HG02571 (cell line): Measurements from ENCODE around the gene MYO19.
"Not testable (repeated sequence)": the region's sequence is repeated elsewhere in the genome, so short reads cannot be mapped to it uniquely, and the experiment has no call there.

Experiments
- ATAC-seq: cut with Tn5 transposase; IDR thresholded peaks from one replicate; pipeline ENCODE4 v1.9.1; 2021; ENCODE audit warnings: mild to moderate bottlenecking, moderate library complexity; ENCODE audit not compliant: unreplicated experiment

Gene MYO19

GRCh38 chr17:36468903-36469635 is 65.6 kb downstream of the MYO19 start:
- no peak for ATAC-seq

GRCh38 chr17:36464765-36465088 is 69.9 kb downstream of the MYO19 start:
- no peak for ATAC-seq

- ATAC-seq: no peak
These were observed 70.5 kb downstream of the MYO19 start for GRCh38 chr17:36463916-36464764.

DNA sequence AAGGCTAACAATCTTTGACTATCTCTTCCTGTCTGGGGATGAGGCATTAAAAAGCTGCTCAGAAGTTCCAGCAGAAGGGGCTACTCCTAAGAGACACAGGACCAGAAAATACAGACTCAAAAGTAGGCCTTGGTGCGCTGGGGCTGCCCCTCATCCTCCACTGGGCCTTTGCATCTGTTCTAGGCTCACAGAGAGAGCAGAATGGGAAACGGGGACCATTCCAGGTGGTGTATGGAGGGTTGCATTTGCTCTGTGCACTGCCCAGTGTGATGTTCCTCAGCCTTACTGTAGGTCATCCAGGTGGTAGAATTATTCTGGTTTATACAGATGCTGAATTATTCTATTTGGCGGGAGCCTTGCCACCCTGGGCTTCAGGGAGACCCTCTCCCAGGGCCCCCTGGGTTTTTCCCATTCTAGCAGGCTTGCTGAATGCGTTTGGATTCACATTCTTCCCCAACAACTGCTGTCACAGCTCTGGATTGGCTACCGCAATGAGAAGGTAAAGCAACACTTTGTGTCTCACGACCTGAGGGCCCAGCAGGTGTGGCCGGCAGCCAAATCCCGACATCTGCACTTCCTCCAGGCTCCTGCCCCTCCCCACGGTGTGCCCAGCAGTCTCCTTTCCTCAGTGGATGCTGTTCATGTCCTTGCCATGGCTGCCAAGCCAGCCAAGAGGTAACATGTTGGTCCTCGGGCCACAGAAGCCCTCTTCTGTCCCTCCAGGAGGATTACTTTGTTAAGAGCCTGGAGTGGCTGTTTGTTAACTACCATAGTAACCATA is 73.1 kb downstream of the MYO19 start:
- no peak for ATAC-seq

DNA sequence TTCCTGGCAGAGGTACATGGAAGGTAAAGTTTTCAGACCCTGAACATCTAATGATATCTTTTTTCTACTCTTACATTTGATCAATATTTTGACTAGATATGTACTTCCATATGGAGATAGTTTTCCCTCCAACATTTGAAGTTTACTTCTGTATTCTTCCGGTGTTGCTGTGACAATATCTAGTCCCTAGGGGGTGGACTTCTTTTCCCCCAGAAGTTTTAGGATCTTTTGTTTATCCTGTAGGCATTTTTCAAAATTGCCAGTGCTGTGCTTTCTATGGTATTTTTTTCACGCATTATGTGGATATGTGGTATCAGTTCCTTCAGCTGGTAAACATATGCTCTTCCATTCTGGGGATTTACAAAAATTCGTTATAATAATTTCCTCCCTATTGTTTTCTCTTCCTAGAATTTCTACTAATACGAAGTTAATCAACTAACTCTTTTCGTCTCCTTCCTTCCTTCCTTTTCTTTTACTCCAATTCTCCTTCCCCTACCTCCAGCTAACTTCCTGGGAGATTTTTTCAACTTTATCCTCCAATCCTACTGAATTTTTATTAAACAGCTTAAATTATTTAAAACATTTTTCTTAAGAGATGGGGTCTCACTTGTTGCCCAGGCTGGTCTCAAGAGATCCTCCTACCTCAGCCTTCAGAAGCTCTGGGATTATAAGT is 74.3 kb downstream of the MYO19 start:
- no peak for ATAC-seq

GRCh38 chr17:36459601-36460000 is 75.1 kb downstream of the MYO19 start:
- no peak for ATAC-seq

DNA sequence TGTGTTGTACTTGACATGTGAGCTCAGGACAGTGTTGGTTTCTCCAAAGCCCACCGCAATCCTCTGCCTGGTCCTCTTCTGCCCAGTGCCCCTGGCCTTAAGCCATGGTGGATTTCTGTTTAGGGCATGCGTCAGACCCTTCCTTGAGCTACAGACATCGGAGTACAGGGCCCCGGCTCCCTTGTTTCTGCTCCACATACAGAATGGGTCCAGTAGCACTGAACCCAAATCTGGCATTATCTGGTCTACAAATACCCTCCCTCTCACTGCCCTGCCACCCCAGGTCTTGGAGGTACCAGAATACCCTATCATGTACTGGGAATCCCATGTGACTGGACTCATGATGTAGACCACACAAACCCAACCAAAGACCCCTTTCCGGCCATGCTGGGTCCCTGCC is 75.6 kb downstream of the MYO19 start:
- no peak for ATAC-seq

GRCh38 chr17:36457701-36458100 is 77.0 kb downstream of the MYO19 start:
- ATAC-seq: not testable (repeated sequence)

DNA sequence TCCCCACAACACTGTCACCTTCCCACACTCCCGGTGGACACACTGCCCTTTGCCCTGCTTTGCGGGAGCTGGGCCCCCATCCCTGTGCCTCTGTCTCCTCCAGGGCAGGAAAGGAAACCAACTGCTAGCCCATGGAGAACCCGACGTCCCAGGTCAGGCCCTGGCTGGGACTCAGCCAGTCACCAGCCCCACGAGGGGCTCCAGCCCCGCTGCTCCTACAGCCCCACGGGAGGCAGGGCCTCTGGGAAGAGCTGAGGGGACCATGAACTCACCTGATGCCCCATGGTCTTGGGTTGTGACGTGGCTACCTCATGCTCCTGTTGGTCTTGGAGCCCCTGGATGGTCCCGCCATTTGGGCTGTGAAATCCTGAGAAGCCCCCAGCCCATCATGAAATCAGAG is 81.8 kb downstream of the MYO19 start:
- not testable (repeated sequence) for ATAC-seq

- not testable (repeated sequence) for ATAC-seq
These were observed 84.7 kb downstream of the MYO19 start for GRCh38 chr17:36449997-36450396.
